ENCODE results near the gene C3orf22.

The C3orf22 gene

GRCh38 chr3:126557415-126557745, 1.4 kb downstream of the C3orf22 start:
- Histone ChIP-seq H3K27ac (ENCODE audit: insufficient read depth, low read length, poor library complexity, severe bottlenecking) (no peak overlapping the region), H3K36me3 (ENCODE audit: control insufficient read depth, insufficient read depth, low read length) (no peaks in the 10 kb centered on the region), H3K27me3 (replicated peaks; ENCODE audit: control insufficient read depth, insufficient read depth, low read length, poor library complexity, severe bottlenecking) (no peaks in the 10 kb centered on the region), H3K4me3 (ENCODE audit: insufficient read depth, low read depth, low read length, poor library complexity, severe bottlenecking) (no peak overlapping the region), H3K9me3 (ENCODE audit: control insufficient read depth, low read length) (no peaks in the 10 kb centered on the region), H3K4me1 (ENCODE audit: control insufficient read depth, insufficient read depth, low read length, poor library complexity, severe bottlenecking) (no peaks in the 10 kb centered on the region)
- no peak for DNase-seq

DNA sequence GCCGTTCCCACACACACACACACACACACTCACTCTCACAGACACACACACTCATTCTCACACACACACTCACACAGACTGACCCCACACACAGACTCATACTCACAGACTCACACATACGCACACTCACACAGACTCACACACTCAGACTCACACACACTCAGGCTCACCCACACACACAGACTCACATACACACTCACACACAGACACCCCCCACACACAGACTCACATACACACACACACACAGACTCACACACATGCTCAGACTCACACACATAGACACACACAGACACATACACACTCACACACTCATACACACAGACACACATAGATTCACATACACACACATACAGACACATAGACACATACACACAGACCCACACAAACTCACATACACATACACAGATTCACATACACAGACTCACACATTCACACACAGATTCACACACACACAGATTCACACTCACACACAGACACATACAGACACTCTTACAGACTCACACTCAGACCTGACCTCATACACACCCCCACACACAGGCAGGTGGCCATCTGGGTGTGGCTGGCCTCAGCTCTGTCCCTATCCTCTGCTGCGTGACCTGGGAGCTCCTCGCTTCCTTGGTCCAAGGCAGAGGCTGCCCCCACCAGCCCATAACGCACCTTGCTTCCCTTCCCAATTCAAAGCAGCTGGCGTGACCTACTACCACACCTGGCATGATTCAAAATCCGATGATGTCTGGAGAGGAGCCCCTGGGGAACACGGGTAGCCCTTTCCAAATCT, 1.9 kb downstream of the C3orf22 start:
- H3K4me3 ChIP-seq (ENCODE audit: insufficient read depth, low read depth, low read length, poor library complexity, severe bottlenecking), result no peak overlapping the region
- no peak overlapping the region for H3K27ac ChIP-seq (ENCODE audit: insufficient read depth, low read length, poor library complexity, severe bottlenecking)
- no peak for DNase-seq
- no peaks in the 10 kb centered on the region for H3K9me3 ChIP-seq (ENCODE audit: control insufficient read depth, low read length)
- H3K36me3 ChIP-seq (ENCODE audit: control insufficient read depth, insufficient read depth, low read length), result no peaks in the 10 kb centered on the region
- no peaks in the 10 kb centered on the region for H3K27me3 ChIP-seq (replicated peaks; ENCODE audit: control insufficient read depth, insufficient read depth, low read length, poor library complexity, severe bottlenecking)
- H3K4me1 ChIP-seq (ENCODE audit: control insufficient read depth, insufficient read depth, low read length, poor library complexity, severe bottlenecking), result no peaks in the 10 kb centered on the region

GRCh38 chr3:126555795-126556636, 2.7 kb downstream of the C3orf22 start:
- no peaks in the 10 kb centered on the region for H3K27me3 ChIP-seq (replicated peaks; ENCODE audit: control insufficient read depth, insufficient read depth, low read length, poor library complexity, severe bottlenecking)
- no peaks in the 10 kb centered on the region for H3K36me3 ChIP-seq (ENCODE audit: control insufficient read depth, insufficient read depth, low read length)
- H3K9me3 ChIP-seq (ENCODE audit: control insufficient read depth, low read length), result no peaks in the 10 kb centered on the region
- no peak overlapping the region for H3K27ac ChIP-seq (ENCODE audit: insufficient read depth, low read length, poor library complexity, severe bottlenecking)
- H3K4me3 ChIP-seq (ENCODE audit: insufficient read depth, low read depth, low read length, poor library complexity, severe bottlenecking), result no peak overlapping the region
- no peaks in the 10 kb centered on the region for H3K4me1 ChIP-seq (ENCODE audit: control insufficient read depth, insufficient read depth, low read length, poor library complexity, severe bottlenecking)
- no peak for DNase-seq

GRCh38 chr3:126554560-126555525, 3.9 kb downstream of the C3orf22 start:
- Histone ChIP-seq H3K27me3 (replicated peaks; ENCODE audit: control insufficient read depth, insufficient read depth, low read length, poor library complexity, severe bottlenecking) (no peaks in the 10 kb centered on the region), H3K4me1 (ENCODE audit: control insufficient read depth, insufficient read depth, low read length, poor library complexity, severe bottlenecking) (no peaks in the 10 kb centered on the region), H3K9me3 (ENCODE audit: control insufficient read depth, low read length) (no peaks in the 10 kb centered on the region), H3K4me3 (ENCODE audit: insufficient read depth, low read depth, low read length, poor library complexity, severe bottlenecking) (no peak overlapping the region), H3K36me3 (ENCODE audit: control insufficient read depth, insufficient read depth, low read length) (no peaks in the 10 kb centered on the region), H3K27ac (ENCODE audit: insufficient read depth, low read length, poor library complexity, severe bottlenecking) (no peak overlapping the region)
- DNase-seq, result no peak

- no peaks in the 10 kb centered on the region for H3K27me3 ChIP-seq (replicated peaks; ENCODE audit: control insufficient read depth, insufficient read depth, low read length, poor library complexity, severe bottlenecking)
- H3K9me3 ChIP-seq (ENCODE audit: control insufficient read depth, low read length), result no peaks in the 10 kb centered on the region
- H3K27ac ChIP-seq (ENCODE audit: insufficient read depth, low read length, poor library complexity, severe bottlenecking), result no peak overlapping the region
- H3K4me3 ChIP-seq (ENCODE audit: insufficient read depth, low read depth, low read length, poor library complexity, severe bottlenecking), result no peak overlapping the region
- no peaks in the 10 kb centered on the region for H3K4me1 ChIP-seq (ENCODE audit: control insufficient read depth, insufficient read depth, low read length, poor library complexity, severe bottlenecking)
- no peaks in the 10 kb centered on the region for H3K36me3 ChIP-seq (ENCODE audit: control insufficient read depth, insufficient read depth, low read length)
- DNase-seq, result no peak
These were observed 5.2 kb downstream of the C3orf22 start for GRCh38 chr3:126553284-126554084.

- no peaks in the 10 kb centered on the region for H3K9me3 ChIP-seq (ENCODE audit: control insufficient read depth, low read length)
- H3K4me1 ChIP-seq (ENCODE audit: control insufficient read depth, insufficient read depth, low read length, poor library complexity, severe bottlenecking), result no peaks in the 10 kb centered on the region
- H3K36me3 ChIP-seq (ENCODE audit: control insufficient read depth, insufficient read depth, low read length), result no peaks in the 10 kb centered on the region
- no peaks in the 10 kb centered on the region for H3K27me3 ChIP-seq (replicated peaks; ENCODE audit: control insufficient read depth, insufficient read depth, low read length, poor library complexity, severe bottlenecking)
- no peak overlapping the region for H3K4me3 ChIP-seq (ENCODE audit: insufficient read depth, low read depth, low read length, poor library complexity, severe bottlenecking)
- no peak for DNase-seq
- no peak overlapping the region for H3K27ac ChIP-seq (ENCODE audit: insufficient read depth, low read length, poor library complexity, severe bottlenecking)
These were observed 5.9 kb downstream of the C3orf22 start for GRCh38 chr3:126552688-126553283.

DNA sequence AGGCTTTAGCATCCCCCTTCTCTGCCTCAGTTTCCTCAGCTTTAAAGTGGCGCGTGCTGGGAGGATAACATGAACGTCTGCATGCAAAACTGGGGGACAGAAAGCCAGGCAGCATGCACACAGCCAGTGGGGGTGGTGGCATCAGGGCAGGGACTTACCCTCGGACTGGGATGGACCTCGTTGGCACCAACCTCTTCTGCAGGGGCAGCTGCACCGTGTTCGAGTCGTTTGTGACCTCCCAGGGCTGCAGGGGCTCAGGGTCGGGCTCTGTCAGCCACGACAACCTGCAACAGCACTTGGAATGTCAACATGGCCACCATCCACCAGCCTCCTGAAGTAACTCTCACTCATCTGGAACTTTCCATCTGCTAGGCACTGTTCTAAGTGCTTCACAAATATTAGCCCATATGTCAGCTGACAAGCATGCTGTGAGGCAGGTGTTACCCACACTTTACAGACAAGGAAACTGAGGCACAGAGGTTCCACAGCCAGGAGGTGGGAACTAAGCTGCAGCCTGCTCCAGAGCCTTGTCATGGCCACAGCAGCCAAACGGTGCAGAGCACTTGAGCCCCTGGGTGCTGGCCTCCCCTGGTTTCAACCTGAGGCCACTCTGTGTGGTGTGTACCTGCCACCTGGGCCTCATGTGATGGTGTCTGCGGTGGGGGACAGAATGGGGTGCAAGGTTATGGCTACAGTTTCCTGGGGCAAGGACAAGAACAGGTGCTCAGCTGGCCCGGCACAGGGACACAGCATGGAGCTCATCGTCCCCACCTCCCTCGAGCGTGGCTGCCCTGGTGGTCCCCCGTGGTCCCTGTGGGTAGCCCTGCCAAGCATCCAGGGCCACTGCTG, 6.7 kb downstream of the C3orf22 start:
- Histone ChIP-seq H3K27me3 (replicated peaks; ENCODE audit: control insufficient read depth, insufficient read depth, low read length, poor library complexity, severe bottlenecking) (no peaks in the 10 kb centered on the region), H3K4me1 (ENCODE audit: control insufficient read depth, insufficient read depth, low read length, poor library complexity, severe bottlenecking) (no peaks in the 10 kb centered on the region), H3K36me3 (ENCODE audit: control insufficient read depth, insufficient read depth, low read length) (no peaks in the 10 kb centered on the region), H3K4me3 (ENCODE audit: insufficient read depth, low read depth, low read length, poor library complexity, severe bottlenecking) (no peak overlapping the region), H3K9me3 (ENCODE audit: control insufficient read depth, low read length) (no peaks in the 10 kb centered on the region), H3K27ac (ENCODE audit: insufficient read depth, low read length, poor library complexity, severe bottlenecking) (no peak overlapping the region)
- no peak for DNase-seq

GRCh38 chr3:126551121-126551838, 7.5 kb downstream of the C3orf22 start:
- Histone ChIP-seq H3K9me3 (ENCODE audit: control insufficient read depth, low read length) (no peaks in the 10 kb centered on the region), H3K4me1 (ENCODE audit: control insufficient read depth, insufficient read depth, low read length, poor library complexity, severe bottlenecking) (no peaks in the 10 kb centered on the region), H3K36me3 (ENCODE audit: control insufficient read depth, insufficient read depth, low read length) (no peaks in the 10 kb centered on the region), H3K4me3 (ENCODE audit: insufficient read depth, low read depth, low read length, poor library complexity, severe bottlenecking) (no peak overlapping the region), H3K27ac (ENCODE audit: insufficient read depth, low read length, poor library complexity, severe bottlenecking) (no peak overlapping the region), H3K27me3 (replicated peaks; ENCODE audit: control insufficient read depth, insufficient read depth, low read length, poor library complexity, severe bottlenecking) (no peaks in the 10 kb centered on the region)
- DNase-seq, result no peak
